Ectodermal cell (in vitro differentiated cells): ENCODE data around the gene NAB1.

Experiments
- H3K27ac ChIP-seq: 2 replicates; pipeline ENCODE4 v1.7.0; 2013; ENCODE audit warnings: mild to moderate bottlenecking, low read depth, low read length; ENCODE audit not compliant: insufficient read depth, poor library complexity, severe bottlenecking
- H3K27me3 ChIP-seq: 2 replicates; pipeline ENCODE4 v1.7.0; 2013; ENCODE audit warnings: mild to moderate bottlenecking, low read length; ENCODE audit not compliant: insufficient read depth, control insufficient read depth, poor library complexity, severe bottlenecking
- H3K36me3 ChIP-seq: one replicate; pipeline ENCODE4 v1.7.0; 2013; ENCODE audit warnings: low read length; ENCODE audit not compliant: control insufficient read depth, insufficient read depth
- H3K4me1 ChIP-seq: one replicate; pipeline ENCODE4 v1.7.0; 2013; ENCODE audit warnings: low read length; ENCODE audit not compliant: control insufficient read depth, insufficient read depth
- H3K4me3 ChIP-seq: 2 replicates; pipeline ENCODE4 v1.7.0; 2013; ENCODE audit warnings: low read depth, low read length, control low read depth; ENCODE audit not compliant: insufficient read depth
- H3K9me3 ChIP-seq: 2 replicates; pipeline ENCODE4 v1.7.0; 2013; ENCODE audit warnings: mild to moderate bottlenecking, low read length, moderate library complexity; ENCODE audit not compliant: control insufficient read depth
- WGBS, 2 experiments: methylation state at CpG; one replicate each; pipeline ENCODE4 v1.1.7; 2013; ENCODE audit warnings: missing lambda C conversion rate in 2 of 2; 5-methylcytosine and 5-hydroxymethylcytosine counted together

Gene NAB1

GRCh38 chr2:190637903-190638618 is 10.8 kb upstream of the NAB1 start:
- H3K4me1 ChIP-seq = no peaks in the 10 kb centered on the region
- 81 to 82% methylated on average over 8 of the region's 8 CpGs for WGBS, 2 experiments
- H3K27ac ChIP-seq = no peak overlapping the region
- no peaks in the 10 kb centered on the region for H3K27me3 ChIP-seq
- H3K9me3 ChIP-seq = no peaks in the 10 kb centered on the region
- H3K4me3 ChIP-seq = no peak overlapping the region
- H3K36me3 ChIP-seq = no peaks in the 10 kb centered on the region

GRCh38 chr2:190640117-190640516 is 8.8 kb upstream of the NAB1 start:
- H3K9me3 ChIP-seq = no peaks in the 10 kb centered on the region
- H3K4me3 ChIP-seq = no peak overlapping the region
- no peaks in the 10 kb centered on the region for H3K27me3 ChIP-seq
- H3K36me3 ChIP-seq = no peaks in the 10 kb centered on the region
- 100% methylated on average over 1 of the region's 1 CpG for WGBS, 2 experiments
- no peak overlapping the region for H3K27ac ChIP-seq
- no peaks in the 10 kb centered on the region for H3K4me1 ChIP-seq

- Histone ChIP-seq H3K27me3 (no peaks in the 10 kb centered on the region), H3K9me3 (no peaks in the 10 kb centered on the region), H3K4me1 (no peaks in the 10 kb centered on the region), H3K4me3 (no peak overlapping the region), H3K27ac (no peak overlapping the region), H3K36me3 (no peaks in the 10 kb centered on the region)
- WGBS, 2 experiments = 84 to 89% methylated on average over 3 of the region's 3 CpGs
Measured at GRCh38 chr2:190641469-190641868, 7.4 kb upstream of the NAB1 start.

GRCh38 chr2:190646780-190647522 is 1.9 kb upstream of the NAB1 start:
- Histone ChIP-seq H3K27ac (no peak overlapping the region), H3K36me3 (no peaks in the 10 kb centered on the region), H3K9me3 (no peaks in the 10 kb centered on the region), H3K4me3 (no peak overlapping the region), H3K27me3 (peaks cover 16% of the 10 kb centered on the region), H3K4me1 (no peaks in the 10 kb centered on the region)
- 72 to 81% methylated on average over 9 of the region's 9 CpGs for WGBS, 2 experiments

GRCh38 chr2:190648289-190649034 is 421 bp upstream of the NAB1 start:
- peak overlapping the region; percentile 59 for H3K4me3 ChIP-seq
- no peaks in the 10 kb centered on the region for H3K4me1 ChIP-seq
- no peak overlapping the region for H3K27ac ChIP-seq
- 0 to 1% methylated on average over 74 to 77 of the region's 78 CpGs for WGBS, 2 experiments
- H3K36me3 ChIP-seq = no peaks in the 10 kb centered on the region
- H3K27me3 ChIP-seq = peaks cover 16% of the 10 kb centered on the region
- no peaks in the 10 kb centered on the region for H3K9me3 ChIP-seq

DNA sequence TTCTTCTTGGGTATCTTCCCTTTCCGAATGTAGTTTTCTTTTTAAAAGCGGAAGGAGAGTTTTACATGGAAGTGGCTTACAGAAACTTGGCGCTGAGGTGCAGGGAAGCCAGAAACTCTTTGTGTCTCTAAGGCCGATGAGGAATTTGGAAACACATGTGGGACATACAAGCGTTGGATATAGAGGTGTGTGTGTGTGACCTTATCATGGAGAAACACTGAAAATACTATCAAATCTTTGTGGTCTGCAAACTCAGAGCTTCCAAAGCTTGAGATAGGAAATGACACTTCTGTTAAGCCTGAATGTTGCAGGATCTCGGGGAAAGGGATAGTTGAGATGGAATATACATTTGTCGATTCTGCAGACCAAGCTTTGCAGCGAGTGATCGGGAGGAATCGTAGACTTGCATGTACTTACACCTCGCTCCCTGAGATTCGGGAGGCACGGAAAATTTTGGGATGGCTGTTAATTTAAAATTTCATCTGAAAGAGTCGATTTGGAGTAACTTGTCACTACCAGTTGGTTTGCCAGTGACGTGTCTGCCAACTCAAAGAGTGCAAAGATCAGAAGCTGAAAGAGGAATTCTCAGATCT is 1.0 kb downstream of the NAB1 start:
- Histone ChIP-seq H3K4me3 (peak overlapping the region; percentile 85), H3K4me1 (no peaks in the 10 kb centered on the region), H3K27me3 (peaks cover 16% of the 10 kb centered on the region), H3K36me3 (no peaks in the 10 kb centered on the region), H3K9me3 (no peaks in the 10 kb centered on the region), H3K27ac (no peak overlapping the region)
- 3% methylated on average over 15 of the region's 15 CpGs for WGBS, 2 experiments

DNA sequence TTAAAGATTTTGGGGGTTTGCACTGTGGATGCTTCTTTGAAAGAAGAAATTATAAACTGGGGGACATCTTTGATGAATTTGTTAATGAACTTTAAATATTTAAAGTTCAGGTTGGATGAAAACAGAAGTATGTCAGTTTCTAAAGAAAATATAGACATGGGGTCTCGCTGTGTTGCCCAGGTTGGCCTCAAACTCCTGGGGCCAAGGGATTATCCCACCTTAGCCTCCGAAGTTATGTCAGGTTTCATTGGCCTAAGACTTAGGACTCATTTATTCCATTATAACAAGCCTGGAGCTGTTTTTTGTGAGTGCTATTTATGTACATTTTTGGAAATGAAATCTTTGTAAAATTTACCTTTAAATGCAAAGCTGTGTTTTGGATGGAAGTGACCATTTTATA is 2.5 kb downstream of the NAB1 start:
- H3K9me3 ChIP-seq = no peaks in the 10 kb centered on the region
- no peak overlapping the region for H3K4me3 ChIP-seq
- H3K4me1 ChIP-seq = no peaks in the 10 kb centered on the region
- 97 to 100% methylated on average over 2 of the region's 2 CpGs for WGBS, 2 experiments
- no peak overlapping the region for H3K27ac ChIP-seq
- peaks cover 16% of the 10 kb centered on the region for H3K27me3 ChIP-seq
- no peaks in the 10 kb centered on the region for H3K36me3 ChIP-seq

GRCh38 chr2:190653231-190653630 is 4.3 kb downstream of the NAB1 start:
- H3K4me3 ChIP-seq = no peak overlapping the region
- 94 to 95% methylated on average over 1 of the region's 1 CpG for WGBS, 2 experiments
- peaks cover 10% of the 10 kb centered on the region for H3K27me3 ChIP-seq
- no peaks in the 10 kb centered on the region for H3K9me3 ChIP-seq
- no peaks in the 10 kb centered on the region for H3K4me1 ChIP-seq
- no peaks in the 10 kb centered on the region for H3K36me3 ChIP-seq
- H3K27ac ChIP-seq = no peak overlapping the region

DNA sequence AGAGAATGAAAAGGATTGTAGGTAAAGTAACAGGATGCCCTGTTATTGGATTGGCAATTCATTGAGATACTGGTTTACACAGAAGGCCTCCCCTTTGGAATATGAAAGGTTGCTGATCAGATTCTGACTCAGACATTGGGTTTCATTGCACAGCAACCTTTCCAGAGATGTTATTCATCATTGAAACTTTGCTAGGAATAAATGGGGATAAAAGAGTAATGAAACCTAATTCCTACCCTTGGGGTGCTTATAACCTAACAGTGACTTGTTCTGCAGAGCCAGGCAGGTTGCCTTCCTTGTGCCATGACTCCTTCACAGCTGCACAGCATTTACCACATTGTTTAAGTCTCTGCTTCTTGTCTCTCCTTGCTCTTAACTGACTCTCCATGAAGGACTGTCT is 5.0 kb downstream of the NAB1 start:
- Histone ChIP-seq H3K27ac (no peak overlapping the region), H3K4me1 (no peaks in the 10 kb centered on the region), H3K4me3 (no peak overlapping the region), H3K27me3 (peaks cover 10% of the 10 kb centered on the region), H3K9me3 (no peaks in the 10 kb centered on the region), H3K36me3 (no peaks in the 10 kb centered on the region)

DNA sequence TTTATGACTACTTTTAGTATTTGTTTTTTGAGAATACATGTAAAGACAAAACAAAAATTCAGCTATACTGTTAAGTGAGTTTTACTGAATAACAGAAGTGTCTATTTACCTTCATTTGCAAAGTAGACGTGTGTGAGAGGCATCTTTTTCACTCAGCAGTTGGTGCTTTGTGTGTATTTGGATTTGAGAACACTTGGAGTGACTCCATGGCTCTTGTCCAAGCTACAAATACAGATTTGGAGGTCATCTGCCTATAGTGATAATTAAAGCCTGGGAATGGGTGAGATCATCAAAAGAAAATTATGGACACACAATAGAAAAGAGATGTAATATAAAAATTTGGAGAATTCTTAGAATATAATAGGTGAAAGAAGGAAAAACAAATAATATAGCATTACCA is 6.2 kb downstream of the NAB1 start:
- H3K4me3 ChIP-seq = no peak overlapping the region
- no peaks in the 10 kb centered on the region for H3K9me3 ChIP-seq
- 90 to 96% methylated on average over 1 of the region's 1 CpG for WGBS, 2 experiments
- no peak overlapping the region for H3K27ac ChIP-seq
- no peaks in the 10 kb centered on the region for H3K4me1 ChIP-seq
- no peaks in the 10 kb centered on the region for H3K36me3 ChIP-seq
- H3K27me3 ChIP-seq = peaks cover 4% of the 10 kb centered on the region
